Umbilical cord (tissue), 2 donors: ENCODE results near the gene BICD1. TPM values are rescaled to one million over a fixed set of nuclear protein-coding genes. Genes with fewer than 3 reads are reported as not detected.
A peak's percentile ranks its signal among the peaks of the same experiment; 100 is the strongest.

Experiments used
- DNase-seq: peaks from one replicate; pipeline ENCODE4 v3.0.0-alpha.2; 2015; ENCODE audit warnings: low spot score
- total RNA-seq: library from RNA; depleted of rRNA; stranded (reverse); fragments of >200 nt; gene quantifications from one replicate; pipeline ENCODE4 v1.2.3, GENCODE V29; 2014; ENCODE audit warnings: low replicate concordance; ENCODE audit not compliant: insufficient read depth

BICD1 gene
- total RNA-seq, 1 donor from 2014 or later, result 34.7 TPM

DNA sequence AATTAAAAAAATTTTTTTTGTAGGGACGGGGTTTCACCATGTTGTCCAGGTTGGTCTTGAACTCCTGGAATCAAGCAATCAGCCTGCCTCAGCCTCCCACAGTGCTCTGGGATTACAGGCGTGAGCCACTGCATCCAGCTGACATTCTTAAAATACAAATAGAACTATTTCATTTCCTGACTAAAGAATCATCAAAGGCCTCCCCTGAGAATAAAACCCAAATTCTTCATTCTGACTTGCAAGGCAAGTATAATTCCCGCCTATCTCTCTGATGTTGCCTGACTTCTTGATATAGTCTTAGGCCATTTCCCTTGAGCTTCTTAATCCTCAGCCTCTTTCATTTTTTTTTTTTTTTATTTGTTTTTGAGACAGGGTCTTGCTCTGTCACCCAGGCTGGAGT is 4.4 kb upstream of the BICD1 start:
- no peak for DNase-seq

DNA sequence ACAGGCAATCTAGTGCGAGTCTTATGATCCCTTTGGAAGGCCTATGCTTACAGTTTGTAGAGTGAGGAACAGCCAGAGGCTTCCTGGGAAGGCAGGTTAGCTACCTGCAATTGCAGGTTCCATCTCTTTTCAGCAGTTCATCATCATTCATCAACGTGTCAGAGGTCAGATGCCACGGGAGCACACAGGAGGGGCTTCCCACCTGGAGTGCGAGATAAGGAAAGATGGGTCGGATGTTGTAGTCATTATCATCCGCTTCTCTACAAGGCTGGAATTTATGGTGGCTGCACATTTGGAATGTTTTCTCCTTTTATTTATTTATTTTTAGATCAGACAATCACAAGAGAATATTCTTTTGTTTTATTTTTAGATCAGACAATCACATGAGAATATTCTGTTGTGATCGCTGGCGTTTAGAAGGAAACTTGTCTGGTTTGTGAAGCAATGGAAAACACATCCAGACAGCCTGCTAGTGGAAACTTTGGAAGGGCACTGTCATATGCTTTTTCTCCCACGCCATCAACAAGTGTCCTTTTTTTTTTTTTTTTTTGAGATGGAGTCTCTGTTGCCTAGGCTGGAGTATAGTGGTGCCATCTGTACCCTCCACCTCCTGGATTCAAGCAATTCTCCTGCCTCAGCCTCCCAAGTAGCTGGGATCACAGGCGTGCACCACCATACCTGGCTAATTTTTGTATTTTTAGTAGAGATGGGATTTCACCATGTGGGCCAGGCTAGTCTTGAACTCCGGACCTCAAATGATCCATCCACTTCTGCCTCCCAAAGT is 1.9 kb upstream of the BICD1 start:
- no peak for DNase-seq

- DNase-seq, result no peak
Measured at GRCh38 chr12:32105986-32106516, 596 bp upstream of the BICD1 start.

DNA sequence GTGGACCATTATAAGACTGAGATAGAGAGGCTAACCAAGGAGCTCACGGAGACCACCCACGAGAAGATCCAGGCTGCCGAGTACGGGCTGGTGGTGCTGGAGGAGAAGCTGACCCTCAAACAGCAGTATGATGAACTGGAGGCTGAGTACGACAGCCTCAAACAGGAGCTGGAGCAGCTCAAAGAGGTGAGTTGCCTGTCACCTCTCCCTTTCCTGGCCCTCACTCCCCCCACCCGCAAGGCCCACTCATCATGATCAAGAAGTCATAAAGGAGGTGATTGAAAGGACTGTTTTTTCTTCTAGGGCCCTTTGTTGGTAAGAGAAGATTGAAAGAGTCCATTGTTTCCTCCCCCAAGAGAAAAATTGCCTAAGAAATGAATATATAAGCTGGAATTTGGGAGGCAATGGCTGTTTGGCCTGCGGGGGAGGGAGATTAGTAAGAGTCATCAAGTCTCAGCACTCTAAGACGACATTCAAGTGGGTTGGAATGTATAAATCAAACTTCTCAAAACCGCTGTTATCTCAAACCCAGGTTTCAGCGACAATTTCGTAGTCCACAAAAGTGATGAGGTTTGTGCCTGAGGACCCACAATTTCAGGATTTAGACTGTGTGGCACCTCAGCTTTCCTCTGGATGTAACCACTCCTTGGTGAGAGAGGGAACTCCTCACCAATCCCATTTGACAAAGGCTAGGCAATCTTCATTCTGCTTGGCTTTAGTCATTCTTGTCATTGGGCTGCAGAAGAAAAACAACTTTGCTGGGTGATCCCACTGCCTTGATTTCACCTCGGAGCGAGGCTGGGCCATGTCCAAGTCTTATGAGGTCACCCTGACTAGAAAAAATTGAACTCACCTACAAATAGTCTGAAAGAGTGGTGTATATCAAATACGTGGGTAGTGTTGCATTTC is 966 bp downstream of the BICD1 start:
- peak; percentile 11 for DNase-seq

DNA sequence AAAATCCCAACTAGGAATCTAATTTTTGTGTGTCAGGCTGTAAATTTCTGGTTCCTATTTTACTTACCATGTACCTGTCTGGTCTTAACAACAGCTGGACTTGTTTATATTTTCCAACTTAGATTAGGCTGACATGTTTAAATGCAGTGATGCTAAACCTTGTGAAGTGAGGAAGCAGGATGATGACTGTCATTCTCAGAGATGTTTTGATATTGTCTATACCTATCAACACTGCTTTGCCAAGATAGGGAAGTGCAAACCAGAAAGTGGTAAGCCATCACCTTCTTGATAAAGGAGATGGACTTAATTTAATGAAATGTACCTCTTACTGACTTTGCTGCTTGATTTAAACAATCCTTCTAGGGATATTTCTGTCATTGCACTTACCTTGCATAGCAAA is 2.1 kb downstream of the BICD1 start:
- DNase-seq, result no peak

DNA sequence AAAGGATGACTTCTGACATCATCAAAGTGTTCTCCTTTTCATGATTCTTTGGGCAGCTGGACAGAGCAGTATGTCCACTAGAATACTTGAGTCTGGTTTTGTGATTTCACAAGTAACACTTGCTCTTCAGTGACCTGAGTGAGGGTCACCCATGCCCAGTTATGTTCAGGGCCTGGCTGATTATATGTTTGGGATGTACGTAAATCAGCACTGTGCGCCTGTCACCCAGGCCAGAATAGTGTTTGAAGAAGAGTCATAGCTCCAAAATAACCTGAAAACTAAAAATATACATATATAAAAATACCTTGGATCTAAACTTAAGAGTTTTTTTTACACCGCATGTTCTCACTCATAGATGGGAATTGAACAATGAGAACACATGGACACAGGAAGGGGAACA is 3.8 kb downstream of the BICD1 start:
- DNase-seq, result no peak

- no peak for DNase-seq
Measured at GRCh38 chr12:32110942-32111341, 4.3 kb downstream of the BICD1 start.

DNA sequence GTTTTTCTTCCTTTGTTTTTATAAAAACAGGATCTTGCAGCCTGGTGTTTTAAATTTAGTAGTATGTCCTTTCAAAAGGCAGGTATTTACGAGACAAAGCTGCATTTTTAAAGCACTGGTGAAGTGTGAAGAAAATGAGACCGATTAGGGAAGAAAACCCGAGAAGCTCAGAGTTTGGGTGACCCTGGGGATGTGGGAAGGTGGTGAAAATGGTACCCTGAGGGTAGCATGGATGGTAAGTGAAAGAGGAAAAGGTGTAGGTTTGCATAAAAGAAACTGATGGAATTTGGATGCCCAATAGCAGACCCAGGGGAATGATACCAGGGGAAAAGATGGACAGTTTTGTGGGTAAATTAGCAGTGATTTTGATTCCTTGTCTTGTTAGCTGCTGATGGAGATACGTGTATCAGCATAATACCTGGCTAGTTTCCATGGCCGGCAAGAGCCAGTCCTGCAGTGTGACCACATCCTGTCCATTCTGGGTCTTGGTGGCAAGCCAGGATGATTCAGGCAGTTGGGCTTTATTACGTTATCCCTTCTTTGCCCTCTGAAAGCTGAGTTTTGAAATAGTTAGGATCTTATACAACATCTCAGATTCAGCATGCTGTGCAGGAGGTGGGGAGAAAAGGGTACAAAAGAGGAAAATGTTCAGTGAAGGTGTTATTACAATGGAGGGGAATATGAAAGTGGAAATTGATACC is 8.9 kb downstream of the BICD1 start:
- DNase-seq, result peak; percentile 90

GRCh38 chr12:32116897-32117296 is 10.2 kb downstream of the BICD1 start:
- no peak for DNase-seq

- no peak for DNase-seq
Measured at GRCh38 chr12:32117316-32117715, 10.7 kb downstream of the BICD1 start.

GRCh38 chr12:32118806-32119205 is 12.2 kb downstream of the BICD1 start:
- no peak for DNase-seq

DNA sequence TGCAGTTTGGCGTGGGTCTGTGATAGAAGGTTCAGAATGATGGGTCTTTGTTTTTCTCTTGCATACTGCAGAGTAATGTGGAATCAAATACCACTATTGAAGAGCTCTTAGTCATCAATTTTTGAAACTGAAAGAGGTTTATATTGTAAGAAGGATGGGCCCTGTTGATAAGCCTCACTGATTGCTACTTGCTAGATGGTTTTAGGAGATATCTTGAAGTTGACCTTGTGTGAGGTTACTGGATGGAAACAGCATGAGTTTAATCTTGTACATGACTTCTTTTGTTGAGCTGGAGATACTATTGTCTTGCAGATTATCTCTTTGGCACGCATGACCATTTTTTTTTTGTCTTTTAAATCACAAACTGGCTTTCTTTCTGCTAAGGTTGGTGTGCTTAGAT is 13.8 kb downstream of the BICD1 start:
- DNase-seq, result no peak

- DNase-seq, result no peak
Measured at GRCh38 chr12:32124637-32125036, 18.0 kb downstream of the BICD1 start.

- no peak for DNase-seq
Measured at GRCh38 chr12:32125455-32126084, 18.9 kb downstream of the BICD1 start.

DNA sequence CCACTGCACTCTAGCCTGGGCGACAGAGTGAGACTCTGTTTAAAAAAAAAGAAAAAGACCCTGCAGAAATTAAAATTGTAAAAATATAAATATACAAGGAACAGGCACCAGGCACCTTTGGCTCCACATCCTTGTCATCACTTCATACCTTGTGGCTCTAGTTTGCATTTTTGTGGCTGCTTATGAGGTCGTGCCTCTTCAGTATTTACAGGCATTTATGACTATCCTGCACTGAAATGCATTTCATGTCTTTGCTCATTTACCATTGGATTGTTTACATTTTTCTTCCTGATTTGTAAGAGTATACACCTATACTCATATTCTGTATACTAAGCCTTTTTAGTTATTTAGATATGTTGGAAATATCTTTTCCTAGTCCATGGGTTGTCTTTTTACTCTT is 20.1 kb downstream of the BICD1 start:
- no peak for DNase-seq

- no peak for DNase-seq
Measured at GRCh38 chr12:32131666-32132065, 25.0 kb downstream of the BICD1 start.

DNA sequence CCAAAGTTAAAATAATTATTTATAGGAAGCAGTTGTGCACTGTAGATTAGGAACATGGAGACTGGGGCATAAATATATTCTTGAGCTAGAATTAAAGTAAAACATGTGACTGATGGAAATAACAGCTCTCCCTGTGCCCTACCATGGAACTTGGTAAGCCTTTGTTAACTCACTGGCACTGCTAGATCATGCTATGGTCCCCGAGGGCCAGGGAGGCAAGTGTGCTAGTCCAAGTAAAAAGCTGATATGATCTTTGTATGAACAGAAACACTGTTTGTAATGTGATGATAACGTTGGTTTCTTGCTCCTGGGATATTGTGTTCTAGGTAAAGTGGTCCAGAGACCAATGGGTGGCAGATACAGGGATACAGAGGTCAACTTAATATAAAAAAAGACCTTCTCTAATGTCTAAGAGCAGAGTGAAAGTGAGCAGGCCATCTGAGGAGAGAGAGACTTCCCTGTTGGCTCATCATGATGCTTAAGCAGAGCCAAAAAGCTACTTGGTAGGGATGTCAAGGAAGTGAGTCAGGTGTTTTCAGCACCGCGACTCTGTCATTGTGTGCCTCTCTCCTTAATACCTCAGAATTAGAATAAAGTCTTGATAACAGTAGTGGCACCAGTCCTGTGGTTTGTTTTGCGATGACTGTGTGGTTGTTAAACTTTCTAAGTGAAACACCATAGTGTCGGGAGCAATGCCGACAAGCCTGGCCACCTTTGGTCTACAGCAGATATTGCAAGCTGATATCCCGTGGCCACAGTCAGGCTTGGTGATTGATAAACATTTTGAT is 27.6 kb downstream of the BICD1 start:
- no peak for DNase-seq

- DNase-seq, result no peak
Measured at GRCh38 chr12:32135967-32136366, 29.3 kb downstream of the BICD1 start.

DNA sequence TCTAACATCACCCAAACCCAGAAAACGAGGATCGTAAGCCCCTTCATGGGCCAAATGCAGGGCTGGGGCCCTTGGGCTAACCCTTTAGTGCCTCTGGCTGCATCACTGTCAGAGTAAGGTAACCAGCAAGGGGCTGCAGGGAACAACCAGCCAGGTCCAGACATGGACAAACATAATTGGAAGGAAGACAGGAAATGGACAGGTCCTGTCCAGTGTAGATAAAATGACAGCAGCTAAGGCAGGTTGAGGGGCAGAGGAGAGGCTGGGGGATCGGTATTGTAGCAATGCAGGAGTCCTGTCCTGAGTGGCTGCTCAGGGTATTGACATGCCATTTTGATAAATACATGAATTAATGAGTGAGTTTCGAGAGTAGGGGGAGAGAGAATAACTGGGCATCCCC is 29.8 kb downstream of the BICD1 start:
- no peak for DNase-seq

DNA sequence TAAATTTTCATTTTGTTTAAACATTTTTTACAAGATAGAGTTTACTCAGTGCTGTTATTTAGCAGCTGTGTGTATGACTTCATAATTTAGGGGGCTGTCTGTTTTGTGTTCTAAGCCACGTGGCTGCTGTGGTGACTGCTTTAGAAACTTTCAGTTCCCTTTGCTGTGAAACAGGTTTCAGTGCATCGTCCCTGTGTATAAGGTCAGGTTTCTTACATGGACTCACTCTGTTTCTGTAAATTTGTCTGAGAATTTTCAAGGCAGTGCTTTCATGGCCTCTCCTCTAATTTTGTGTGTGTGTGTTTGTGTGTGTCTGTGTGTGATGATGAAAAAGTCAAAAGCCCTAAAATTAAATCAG is 32.4 kb downstream of the BICD1 start:
- peak; percentile 46 for DNase-seq

GRCh38 chr12:32140877-32141276 is 34.2 kb downstream of the BICD1 start:
- DNase-seq, result no peak
